ENCODE data around the gene MAMLD1.
A peak's percentile ranks its signal among the peaks of the same experiment; 100 is the strongest.
"Not testable (repeated sequence)": the region's sequence is repeated elsewhere in the genome, so short reads cannot be mapped to it uniquely, and the experiment has no call there.

MAMLD1 gene, protein sequence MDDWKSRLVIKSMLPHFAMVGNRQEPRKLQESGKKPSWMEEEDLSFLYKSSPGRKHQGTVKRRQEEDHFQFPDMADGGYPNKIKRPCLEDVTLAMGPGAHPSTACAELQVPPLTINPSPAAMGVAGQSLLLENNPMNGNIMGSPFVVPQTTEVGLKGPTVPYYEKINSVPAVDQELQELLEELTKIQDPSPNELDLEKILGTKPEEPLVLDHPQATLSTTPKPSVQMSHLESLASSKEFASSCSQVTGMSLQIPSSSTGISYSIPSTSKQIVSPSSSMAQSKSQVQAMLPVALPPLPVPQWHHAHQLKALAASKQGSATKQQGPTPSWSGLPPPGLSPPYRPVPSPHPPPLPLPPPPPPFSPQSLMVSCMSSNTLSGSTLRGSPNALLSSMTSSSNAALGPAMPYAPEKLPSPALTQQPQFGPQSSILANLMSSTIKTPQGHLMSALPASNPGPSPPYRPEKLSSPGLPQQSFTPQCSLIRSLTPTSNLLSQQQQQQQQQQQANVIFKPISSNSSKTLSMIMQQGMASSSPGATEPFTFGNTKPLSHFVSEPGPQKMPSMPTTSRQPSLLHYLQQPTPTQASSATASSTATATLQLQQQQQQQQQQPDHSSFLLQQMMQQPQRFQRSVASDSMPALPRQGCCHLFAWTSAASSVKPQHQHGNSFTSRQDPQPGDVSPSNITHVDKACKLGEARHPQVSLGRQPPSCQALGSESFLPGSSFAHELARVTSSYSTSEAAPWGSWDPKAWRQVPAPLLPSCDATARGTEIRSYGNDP

DNA sequence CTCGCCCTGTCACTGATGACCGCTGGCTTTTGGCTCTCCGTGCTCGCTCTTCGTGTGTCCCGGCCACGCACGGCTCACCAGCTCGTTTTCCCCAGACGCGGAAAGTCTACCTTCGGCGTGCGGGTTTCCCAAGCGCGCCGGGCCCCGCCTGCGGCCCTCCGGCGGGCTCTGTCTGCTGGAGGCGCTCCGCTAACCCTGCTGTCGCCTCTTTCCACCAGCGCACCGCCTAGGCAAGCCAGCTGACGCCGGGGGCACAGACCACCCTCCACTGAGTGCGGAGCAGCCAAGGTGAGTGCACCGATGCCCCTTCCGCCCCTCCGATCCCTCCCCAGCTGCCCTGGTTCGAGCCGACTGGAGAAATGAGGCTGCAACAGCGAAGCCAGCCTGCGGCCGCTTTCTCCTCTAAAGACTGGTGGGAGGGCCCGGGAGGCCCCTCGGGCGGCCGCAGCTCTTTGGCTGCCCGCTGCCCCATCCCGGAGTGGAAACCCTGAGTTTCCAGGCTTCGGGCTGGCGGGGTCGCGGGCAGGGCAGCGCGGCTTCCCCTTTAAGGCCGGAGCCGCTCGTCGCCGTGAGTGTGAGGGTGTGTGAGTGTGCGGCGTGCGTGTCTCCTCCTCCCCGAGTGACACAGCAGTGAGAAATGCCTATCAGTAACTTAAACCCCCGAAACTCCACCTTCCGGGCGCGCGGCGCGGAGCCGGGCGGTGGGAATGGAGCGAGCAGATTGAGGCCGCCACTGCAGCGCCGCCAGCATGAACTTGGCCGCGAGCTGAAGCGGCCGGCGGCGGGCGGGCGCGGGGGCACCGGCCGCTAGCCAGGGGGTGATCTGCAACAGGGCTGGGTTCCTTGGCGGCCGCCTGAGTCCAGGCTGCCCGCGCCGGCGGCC is at the start of gene MAMLD1:
TSS of gene MAMLD1 (plus strand) at position 719 of the 883 bp plus-strand sequence. CDS start 82,200 bp downstream, outside the sequence.
- DNase-seq, result peak; percentile 7 to 11

DNA sequence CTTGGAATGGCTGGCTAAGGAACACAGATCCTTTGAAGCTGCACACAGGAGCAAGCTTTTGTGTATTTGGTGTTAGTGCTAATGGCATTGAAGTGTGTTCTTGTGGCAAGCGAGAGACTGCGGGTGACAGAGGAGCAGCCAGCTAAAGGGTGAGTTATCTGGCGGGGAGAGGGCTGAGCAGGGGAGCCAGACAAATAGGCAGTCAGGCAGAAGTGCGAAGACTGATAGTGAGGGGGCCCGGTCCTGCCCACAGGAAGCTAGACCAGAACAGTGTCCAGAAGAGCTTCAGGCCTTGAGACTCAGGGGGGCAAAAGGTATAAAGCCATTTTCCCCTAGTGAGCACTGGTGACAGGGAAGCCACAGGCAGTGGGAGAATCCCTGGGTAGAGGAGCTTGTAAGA is 49.6 kb upstream of the MAMLD1 start:
- no peak for DNase-seq

DNA sequence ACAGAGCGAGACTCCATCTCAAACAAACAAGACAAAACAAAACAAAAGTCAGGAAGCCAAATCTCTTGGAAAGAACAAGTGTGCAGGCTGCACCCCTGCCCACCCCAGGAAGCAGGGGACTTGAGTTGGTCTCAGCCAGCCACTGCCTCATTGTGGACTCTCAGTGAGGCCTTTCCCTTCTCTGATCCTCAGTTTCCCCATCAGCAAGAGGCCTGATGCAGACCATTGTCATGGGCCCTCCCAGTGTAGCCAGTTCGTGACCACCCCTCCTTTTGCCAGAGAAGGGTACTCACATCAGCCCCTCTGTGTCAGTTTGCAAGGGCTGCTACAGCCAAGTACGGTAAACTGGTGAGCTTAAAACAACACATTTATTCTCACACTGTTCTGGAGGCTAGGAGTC is 48.9 kb upstream of the MAMLD1 start:
- DNase-seq, result no peak

DNA sequence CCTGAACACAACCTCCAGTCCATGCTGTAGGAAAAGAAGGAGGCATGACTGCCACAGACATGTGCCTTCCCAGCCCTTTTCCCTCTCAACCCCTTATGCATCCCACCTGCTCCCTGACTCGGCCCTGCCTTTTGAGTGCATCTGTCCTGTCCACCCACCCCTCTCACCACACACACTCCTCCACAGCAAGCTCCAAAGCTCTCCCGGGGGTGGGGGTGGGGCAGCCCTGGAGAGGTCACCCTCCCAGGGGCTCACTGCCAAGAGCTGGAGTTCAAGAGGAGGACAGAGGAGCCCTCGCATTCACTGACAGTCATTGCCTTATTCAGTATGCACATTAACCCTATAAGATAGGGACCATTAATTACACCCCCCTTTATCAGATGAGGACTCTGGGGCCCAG is 46.6 kb upstream of the MAMLD1 start:
- no peak for DNase-seq

DNA sequence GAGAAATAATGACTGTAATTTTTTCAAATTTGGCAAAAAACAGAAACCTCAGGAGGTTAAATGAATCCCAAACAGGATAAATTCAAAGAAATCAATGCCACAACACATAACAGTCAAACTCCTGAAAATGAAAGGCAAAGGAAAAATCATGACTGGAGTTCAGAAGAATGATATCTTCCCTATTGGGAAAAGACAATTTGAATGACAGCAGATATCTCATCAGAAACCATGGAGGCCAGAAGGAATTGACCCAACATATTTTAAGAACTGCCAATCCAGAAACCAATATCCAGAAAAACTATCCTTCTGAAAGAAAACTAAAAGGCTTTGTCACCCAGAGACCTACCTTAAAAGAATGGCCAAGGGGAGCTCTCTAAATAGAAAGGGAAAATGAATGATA is 40.1 kb upstream of the MAMLD1 start:
- DNase-seq, result no peak

DNA sequence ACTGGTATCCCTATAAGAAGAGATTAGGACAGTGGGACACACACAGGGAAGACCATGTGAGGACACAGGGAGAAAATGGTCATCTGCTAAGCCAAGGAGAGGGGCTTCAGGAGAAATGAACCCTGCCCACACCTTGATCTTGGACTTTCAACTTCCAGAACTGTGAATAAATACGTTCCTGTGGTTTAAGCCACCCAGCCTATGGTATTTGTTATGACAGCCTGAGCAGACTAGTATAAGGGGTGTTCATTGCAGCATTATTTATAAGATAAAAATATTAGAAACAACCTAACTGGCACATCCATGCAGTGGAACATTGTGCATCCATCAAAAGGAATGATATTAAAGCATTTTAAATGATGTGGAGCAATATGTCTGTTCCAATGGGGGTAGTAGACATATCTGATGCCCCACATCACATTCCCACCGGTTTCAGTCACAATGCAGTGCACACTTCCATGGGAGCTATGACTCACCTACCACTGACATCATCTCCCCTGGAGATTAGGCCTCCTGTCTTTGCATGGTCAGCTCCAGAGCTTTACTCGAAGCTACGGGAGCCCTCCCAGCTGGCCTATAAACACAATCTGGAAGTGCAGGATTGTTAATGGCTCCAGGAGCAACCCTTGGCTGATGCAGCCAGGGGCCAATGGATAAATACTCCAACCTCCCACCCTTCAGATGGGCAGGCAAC is 38.9 kb upstream of the MAMLD1 start:
- no peak for DNase-seq

DNA sequence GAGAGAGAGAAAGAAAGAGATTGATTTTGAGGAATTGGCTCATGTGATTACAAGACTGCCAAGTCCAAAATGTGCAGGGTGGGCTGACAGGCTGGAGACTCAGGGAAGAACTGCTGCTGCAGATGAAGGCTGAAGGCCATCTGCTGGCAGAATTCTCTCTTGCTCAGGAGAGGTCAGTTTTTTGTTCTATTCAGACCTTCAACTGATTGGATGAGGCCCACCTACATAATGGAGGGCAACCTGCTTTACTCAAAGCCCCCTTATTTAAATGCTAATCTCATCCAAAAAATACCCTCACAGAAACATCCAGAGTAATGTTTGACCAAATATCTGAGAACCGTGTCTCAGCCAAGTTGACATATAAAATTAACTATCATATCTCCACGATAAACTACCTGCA is 38.2 kb upstream of the MAMLD1 start:
- DNase-seq, result no peak

DNA sequence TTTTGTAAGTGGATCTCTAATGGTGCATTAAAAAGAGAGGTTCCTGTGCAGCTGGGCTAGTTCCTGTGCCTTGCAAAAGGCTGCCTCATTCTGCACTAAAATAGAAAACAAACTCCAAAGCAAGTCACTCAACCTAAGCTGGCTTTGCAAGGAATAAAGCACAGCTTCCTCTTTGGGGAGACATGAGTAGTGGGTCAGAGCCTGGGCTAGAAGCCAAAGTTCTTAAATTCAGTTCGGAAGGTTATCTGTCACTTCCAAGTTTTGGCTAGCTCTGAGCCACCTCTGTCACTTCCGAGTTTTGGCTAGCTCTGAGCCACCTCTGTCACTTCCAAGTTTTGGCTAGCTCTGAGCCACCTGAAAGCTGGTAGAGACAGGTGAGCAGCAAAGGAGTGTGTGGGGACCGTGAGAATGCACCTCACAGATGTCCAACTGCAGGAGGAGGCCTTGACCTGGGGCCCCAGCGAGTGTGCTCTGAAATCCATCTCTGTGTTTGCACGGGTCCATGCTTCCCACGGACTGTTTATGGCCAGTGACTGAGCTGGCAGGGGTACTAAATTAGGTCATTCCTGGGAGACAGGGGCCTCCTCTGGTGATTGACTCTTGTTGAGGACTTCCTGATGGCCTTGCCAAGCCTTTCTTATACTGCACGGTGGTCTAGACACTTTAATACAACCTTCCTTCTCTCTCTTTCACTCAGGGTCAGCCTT is 36.4 kb upstream of the MAMLD1 start:
- DNase-seq, result peak; percentile 48 to 49

DNA sequence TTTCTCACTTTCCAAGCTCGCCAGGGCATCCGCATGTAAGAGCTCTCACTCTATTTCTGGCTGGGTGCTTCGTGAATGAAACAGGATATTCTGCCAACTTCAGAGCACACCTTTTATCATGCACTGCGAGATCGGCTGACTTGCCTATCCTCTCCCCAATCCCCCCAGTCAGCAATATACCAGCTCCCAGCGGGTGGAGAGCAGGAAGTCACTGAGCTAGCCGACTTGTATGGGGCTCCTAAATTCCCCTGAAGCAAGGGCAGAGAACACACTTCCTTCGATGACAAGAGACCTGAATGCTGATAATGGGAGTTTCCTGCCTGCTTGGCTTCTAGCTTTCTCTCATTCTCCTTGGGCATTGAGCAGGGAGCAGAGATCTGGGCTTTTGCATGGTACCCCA is 33.8 kb upstream of the MAMLD1 start:
- no peak for DNase-seq

DNA sequence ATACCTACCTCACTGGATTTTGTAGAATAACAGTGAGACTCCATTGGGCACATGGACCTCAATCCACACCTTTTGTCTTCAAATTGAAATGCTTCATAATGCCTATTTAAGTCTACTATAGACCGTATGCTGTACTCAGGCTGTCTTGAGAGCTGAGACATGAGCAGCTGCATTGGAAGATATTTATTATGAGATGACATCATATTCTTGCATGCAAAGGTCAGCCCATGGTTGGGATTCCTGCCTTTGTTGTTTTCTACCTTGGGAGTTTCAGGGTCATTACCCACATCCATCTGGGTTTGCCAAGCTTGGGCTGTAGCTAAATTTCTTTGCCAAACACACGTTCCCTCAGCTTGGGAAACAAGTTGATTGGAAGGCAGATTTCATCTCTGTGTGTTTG is 33.2 kb upstream of the MAMLD1 start:
- DNase-seq, result no peak

DNA sequence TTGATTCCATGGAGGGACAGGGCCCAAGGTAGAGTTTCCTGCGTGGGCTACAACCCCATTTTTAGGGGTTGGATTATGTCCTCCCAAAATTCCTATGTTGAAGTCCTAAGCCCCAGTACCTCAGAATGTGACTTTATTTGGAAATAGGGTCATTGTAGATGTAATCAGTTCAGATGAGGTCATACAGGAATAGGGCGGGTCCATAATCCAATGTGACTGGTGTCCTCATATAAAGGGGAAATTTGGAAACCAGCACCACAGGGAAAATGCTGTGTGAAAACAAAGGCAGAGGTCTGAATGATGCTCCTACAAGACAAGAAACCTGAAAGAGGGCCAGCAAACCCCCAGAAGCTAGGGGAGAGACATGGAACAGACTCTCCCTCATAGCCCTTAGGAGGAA is 31.1 kb upstream of the MAMLD1 start:
- DNase-seq, result no peak

DNA sequence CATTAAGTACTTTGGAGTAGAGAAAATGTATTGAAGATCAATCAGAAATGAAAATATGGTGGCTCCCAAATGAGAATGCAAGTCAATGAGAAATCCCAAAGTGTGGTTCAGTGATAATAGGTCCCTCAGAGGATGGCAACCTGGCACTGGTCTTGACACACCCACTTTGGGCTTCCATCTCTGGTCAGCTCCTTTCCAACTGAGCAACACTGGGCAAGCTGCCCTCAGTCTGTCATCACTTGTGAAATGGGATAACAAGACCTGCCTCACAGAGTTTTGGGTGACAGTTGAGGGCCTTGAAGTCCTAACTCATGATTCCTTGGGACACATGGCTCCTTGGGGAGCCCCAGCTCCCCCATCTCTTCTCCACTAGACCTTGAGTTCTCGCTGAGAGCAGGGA is 29.0 kb upstream of the MAMLD1 start:
- no peak for DNase-seq

DNA sequence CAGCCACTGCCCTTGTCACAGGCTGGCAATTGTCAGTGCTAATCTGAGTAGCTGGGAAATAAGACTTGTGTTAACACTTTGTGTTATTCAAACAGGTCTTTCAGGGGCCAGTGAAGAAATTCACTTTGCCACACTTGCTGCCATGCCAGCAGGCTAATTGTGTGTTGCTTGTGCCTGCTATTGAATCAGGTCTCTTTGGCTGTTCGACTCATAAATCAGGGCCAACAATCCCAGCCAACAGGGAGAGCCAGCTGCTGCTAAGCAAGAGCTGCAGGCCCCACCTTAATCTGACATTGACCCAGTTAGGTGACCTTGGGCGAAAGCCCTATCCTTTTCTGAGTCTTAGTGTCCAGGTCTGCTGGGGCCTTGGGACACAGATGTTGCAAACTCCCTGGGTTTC is 28.1 kb upstream of the MAMLD1 start:
- no peak for DNase-seq

DNA sequence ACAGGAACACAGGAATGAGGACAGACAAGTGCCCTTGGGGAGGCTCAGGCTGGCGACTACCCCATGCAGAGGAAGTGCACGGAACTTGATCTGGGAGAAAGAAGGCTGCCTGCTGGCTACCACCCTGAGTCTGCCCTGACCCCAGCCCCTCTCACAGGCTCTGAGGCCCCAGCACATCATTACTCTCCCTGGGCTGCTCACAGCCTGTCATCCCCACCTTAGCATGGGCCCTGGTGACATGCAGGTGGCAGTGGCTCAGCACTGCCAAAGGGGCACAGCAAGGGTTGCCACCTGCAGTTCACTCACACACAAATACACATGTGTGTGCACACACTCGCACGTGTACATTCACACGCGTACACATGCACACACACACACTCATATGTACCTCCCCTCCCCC is 26.1 kb upstream of the MAMLD1 start:
- no peak for DNase-seq

DNA sequence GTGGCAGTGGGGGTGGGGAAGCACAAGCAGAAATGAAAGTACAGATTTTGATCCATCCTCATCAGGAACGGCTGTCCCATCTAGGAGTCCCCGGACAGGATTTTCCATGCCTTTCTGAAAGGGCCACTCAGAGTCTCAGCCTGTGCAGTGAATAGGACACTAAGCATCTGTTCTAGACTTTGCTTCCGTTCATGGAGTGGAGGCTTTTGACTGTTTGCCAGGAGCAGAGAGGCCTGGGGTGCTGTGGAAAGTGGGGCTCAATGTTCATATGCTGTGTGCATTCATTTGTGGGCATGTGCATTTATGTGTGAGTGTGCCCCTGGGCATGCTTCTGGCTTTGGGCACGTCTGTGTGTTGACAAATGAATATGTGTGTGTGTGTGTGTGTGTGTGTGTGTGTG is 25.6 kb upstream of the MAMLD1 start:
- no peak for DNase-seq

DNA sequence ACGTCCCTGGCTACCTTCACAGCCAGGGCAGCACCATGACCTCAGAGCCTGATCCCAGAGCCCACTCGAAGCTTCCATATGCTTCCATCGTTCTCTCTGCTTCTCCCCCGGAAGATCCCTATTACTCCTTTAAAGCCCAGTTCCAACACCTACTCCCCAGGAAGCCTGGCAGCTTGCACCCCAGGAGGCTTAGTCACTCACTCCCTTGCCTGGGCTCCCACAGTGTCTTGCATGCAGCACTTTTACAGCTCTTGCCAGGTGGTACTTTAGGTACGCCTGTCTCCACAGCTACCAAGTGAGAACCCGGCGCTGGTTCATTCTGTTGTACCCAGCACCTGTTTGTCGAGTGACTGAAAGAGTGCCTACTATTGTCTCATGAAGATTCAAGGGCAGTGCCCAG is 24.5 kb upstream of the MAMLD1 start:
- DNase-seq, result no peak

DNA sequence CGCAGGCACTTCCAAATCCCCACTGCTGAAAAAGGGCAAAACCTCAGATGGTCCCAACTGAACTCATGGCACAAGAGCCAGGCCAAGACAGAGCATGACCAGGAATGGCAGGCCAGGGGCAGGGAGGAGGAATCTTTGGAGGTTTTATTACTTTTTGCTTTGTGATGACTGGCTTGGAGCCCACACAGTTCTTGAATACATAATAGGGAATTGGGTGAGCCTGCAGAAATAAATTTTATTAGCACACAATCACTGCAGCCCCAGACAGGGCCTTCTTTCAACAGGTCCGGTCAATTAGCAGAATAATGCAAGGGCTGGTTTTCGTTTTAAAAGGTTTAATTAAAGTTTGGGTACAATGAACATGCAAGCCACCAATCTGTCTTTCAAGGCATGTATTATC is 23.4 kb upstream of the MAMLD1 start:
- DNase-seq, result no peak

DNA sequence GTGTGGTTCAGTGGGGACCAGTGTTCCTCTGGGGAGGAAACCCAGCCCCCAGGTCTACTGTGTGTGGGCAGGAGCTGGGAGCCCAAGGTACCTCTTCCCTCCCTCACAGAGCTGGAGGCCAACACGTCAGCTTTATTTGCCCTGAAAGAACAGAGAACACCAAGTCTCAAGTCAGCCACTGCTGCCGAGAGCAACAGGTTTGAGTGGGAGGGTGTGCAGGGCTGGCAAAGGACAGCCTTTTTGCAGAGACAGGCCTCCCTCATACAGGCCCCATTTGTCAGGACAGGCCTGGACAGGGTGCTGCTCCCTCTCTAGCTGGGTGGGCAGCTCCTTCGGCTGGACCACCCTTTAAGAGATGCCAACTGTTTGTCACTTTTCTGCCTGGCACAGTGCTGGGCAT is 22.8 kb upstream of the MAMLD1 start:
- DNase-seq, result not testable (repeated sequence)

DNA sequence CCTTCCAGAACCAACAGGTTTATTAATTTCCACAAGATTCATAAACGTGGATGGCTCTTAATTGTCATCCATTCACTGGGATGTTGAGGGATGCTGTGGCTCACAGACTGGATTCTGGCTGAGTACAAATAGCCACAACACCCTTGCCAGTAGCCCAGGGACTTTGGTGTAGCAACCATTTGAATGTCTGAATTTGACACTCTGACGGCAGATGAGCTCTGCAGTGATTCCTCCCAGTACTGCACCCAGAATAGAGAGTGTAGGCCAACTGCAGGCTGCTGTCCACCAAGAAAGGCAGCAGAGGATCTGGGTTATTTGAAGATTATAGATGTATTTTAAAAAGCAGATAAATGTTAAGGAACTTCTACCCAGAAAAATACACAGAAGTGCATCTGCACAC is 15.6 kb upstream of the MAMLD1 start:
- DNase-seq, result no peak

DNA sequence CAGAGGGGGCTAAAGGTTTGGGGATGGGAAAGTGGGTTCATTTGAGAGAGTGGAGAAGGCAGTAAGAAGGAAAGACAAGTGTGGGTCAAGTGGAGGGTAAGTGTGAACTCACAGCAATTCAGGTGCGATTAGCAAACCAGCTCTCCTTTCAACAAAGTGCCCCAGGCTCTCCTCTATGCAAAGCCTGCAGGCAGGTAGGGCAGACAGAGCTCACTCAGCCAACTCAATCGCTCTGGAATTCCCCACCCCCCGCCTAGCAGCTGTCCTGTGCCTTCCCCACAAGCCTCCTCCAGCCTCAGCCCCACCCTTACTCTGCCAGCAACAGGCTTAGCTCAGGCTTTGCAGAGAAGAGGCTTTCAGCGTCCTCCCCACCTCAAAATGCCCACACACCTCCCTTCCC is 14.8 kb upstream of the MAMLD1 start:
- DNase-seq, result no peak

DNA sequence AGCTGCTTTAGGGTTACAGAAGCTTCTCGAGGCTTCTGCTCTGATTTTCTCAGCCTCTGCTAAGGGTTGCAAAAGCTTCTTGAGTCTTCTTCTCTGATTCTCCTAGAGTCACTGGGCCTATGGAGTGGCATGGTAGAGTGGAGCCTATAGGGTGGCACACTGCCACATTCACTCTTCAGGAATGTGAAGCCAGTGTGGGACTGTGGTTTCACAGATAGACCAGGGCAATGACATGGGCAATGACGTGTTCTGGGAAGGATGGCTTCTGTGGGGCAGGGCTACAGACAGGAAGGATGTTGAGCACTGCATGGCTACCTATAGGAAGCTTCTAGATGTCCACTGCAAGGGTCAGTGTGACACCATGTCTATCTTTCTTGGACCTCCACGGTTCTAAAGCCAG is 11.0 kb upstream of the MAMLD1 start:
- no peak for DNase-seq

DNA sequence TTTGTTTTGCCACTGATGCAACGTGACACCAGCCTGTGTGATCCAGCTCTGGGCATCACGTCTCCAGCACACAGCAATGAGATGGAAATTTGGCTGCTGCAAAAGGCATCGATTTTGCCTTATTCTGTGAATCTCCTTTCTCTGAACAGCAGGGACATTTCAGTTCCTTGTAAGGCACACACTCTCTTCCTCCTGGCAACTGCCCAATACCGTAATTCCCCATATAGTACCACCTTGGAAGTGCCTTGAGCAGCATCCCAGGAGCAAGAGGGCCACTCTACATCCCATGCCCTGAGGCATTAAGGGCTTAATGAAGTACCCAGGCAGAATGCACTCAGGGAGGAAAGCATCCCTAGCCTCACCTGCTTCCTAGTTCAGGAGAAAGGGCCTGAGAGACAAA is 10.5 kb upstream of the MAMLD1 start:
- no peak for DNase-seq

Data from Kasumi-1 (cell line).